NCI-H1694 treated with DMSO at 0.1 percent for 48 hours (cell line): Measurements from ENCODE around the gene CAMK2A.

ENCODE experiments used
- DNase-seq: peaks from one replicate; lab custom pipeline; 2025; lab: John Stamatoyannopoulos, UW

Gene CAMK2A

GRCh38 chr5:150289551-150290390, at the start of gene CAMK2A:
Gene CAMK2A, minus strand, starts transcription at chr5:150289773. Its CDS starts 148 bp downstream, at chr5:150289625.
- DNase-seq: no peak

- DNase-seq: peak; percentile 35
These were observed 49.6 kb upstream of the CAMK2A start for GRCh38 chr5:150339165-150339564.

GRCh38 chr5:150338546-150338945, 49.0 kb upstream of the CAMK2A start:
- no peak for DNase-seq

- no peak for DNase-seq
These were observed 46.2 kb upstream of the CAMK2A start for GRCh38 chr5:150335778-150336177.

GRCh38 chr5:150333400-150333799, 43.8 kb upstream of the CAMK2A start:
- DNase-seq: no peak

GRCh38 chr5:150329881-150330876, 40.6 kb upstream of the CAMK2A start:
- no peak for DNase-seq

- DNase-seq: no peak
These were observed 39.5 kb upstream of the CAMK2A start for GRCh38 chr5:150329038-150329437.

GRCh38 chr5:150328515-150328914, 38.9 kb upstream of the CAMK2A start:
- DNase-seq: no peak

GRCh38 chr5:150327139-150327538, 37.6 kb upstream of the CAMK2A start:
- DNase-seq: no peak

- DNase-seq: no peak
These were observed 37.1 kb upstream of the CAMK2A start for GRCh38 chr5:150326707-150327106.

- DNase-seq: no peak
These were observed 35.9 kb upstream of the CAMK2A start for GRCh38 chr5:150325426-150325825.

GRCh38 chr5:150323819-150324218, 34.2 kb upstream of the CAMK2A start:
- no peak for DNase-seq

- DNase-seq: no peak
These were observed 33.5 kb upstream of the CAMK2A start for GRCh38 chr5:150323092-150323491.

- DNase-seq: no peak
These were observed 32.6 kb upstream of the CAMK2A start for GRCh38 chr5:150322202-150322601.

- no peak for DNase-seq
These were observed 32.2 kb upstream of the CAMK2A start for GRCh38 chr5:150321784-150322183.

- DNase-seq: no peak
These were observed 31.6 kb upstream of the CAMK2A start for GRCh38 chr5:150321211-150321610.

GRCh38 chr5:150320044-150320613, 30.6 kb upstream of the CAMK2A start:
- no peak for DNase-seq

GRCh38 chr5:150319484-150319790, 29.9 kb upstream of the CAMK2A start:
- DNase-seq: no peak

GRCh38 chr5:150318613-150319483, 29.3 kb upstream of the CAMK2A start:
- no peak for DNase-seq

- DNase-seq: no peak
These were observed 27.8 kb upstream of the CAMK2A start for GRCh38 chr5:150317048-150318003.
